GM19324 (cell line): ENCODE measurements around the gene KCNMA1.

ENCODE experiments used
- ATAC-seq: cut with Tn5 transposase; IDR thresholded peaks from one replicate; pipeline ENCODE4 v1.9.1; 2021; ENCODE audit warnings: mild to moderate bottlenecking, moderate library complexity; ENCODE audit not compliant: unreplicated experiment, low FRiP score

KCNMA1 gene

DNA sequence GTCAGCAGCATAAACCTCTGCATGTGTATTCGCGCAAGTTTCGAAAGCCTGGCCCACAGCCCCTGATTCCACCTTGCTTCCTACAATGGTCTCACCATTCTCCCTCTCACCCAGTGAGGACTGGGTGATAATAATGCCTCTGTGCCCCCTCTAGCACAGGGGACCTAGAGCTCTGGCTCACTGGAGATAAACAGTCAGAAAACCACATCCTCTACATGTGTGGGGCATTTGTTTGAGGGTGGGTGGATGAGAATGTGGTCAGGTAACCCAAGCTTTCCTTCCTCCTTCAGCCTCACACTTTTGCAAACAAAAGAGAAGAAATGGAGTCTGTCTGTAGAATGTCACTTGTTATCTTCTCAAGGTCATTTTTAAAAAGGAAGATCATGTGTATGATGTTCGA is 373.5 kb downstream of the KCNMA1 start:
- no peak for ATAC-seq

DNA sequence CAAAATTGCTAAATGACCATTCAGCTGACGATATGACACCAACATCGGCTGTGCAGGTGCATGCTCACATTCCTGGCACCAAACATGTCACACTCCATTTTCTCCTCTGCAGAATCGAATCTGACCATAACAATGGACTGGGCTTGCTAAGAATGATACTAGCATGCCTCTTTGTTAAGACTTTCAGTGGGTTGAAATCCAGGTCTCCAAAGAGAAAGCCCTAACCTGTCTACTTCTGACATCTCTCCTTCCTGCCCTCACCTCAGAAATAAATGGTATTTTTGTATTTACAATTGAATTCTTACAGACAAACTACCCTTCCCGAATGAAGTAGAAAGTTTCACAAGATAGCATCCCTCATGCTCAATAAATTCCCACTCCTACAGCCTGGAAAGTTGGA is 373.9 kb downstream of the KCNMA1 start:
- ATAC-seq = no peak

DNA sequence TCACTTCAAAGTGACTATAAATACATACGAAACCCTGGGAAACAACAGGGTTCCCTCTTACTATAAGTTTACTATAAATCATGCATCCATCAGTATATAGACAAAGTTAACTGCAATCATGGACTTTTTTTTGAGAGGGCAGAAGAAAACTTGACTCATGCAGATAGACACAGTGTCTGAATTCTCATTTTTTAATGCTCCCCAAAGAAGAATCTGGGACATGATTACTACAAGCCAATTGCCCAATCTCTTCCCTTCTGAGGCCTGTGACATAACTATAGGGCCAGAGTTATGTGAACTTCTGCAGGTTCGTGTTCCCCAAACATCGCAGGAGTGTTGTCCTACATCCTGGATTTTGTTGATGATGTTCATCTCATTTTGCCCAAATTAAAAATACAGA is 376.5 kb downstream of the KCNMA1 start:
- ATAC-seq = no peak

DNA sequence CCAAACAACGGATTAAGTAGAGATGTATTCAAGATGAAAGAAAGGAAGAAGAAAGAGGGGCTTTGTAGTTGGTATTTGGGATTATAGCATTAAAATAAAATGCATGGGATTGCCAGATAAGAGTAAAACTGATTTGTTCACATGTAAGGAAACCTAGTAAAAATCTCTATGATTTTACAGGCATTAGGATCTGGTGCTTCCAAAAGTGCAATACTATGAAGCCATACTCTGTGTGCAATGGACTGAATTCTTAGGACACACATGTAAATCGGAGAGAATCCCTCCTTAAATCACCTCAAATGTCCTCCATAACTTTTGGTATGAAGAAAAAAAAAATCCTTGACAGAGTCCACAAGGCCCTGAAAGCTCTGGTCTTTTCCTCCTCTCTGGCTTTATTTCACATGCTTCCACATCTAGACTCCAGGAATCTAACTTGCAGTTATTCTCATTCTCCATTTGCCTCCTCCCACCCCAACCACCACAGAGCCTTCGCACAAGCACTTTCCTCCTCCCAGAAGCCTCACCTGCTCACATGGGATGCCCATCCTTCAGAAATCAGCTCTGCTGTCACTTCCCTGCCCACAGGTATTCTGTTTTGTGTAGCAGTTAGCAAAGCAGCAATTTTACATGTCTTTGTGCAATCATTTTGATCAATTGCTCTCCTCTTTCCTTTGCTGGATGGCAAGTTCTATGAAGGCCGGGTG is 378.3 kb downstream of the KCNMA1 start:
- no peak for ATAC-seq

DNA sequence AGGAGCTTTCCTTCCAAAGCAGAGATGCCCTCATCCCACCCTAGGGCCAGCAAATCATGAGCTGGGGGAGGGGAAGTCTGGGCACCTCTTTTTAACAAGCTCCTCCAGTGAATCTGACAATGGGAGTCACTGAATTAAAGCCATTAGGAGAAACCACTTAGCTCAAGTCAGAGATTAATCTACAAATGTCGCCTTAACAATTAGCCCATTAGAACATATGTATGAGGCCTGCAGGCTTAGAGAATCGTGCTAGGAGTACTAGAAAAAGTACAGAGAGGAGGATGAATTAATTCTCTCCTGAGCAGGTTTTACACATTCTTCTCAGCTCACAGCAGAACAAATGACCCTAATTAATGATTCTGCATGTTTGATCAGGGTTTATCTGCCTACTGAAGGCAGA is 381.3 kb downstream of the KCNMA1 start:
- no peak for ATAC-seq

DNA sequence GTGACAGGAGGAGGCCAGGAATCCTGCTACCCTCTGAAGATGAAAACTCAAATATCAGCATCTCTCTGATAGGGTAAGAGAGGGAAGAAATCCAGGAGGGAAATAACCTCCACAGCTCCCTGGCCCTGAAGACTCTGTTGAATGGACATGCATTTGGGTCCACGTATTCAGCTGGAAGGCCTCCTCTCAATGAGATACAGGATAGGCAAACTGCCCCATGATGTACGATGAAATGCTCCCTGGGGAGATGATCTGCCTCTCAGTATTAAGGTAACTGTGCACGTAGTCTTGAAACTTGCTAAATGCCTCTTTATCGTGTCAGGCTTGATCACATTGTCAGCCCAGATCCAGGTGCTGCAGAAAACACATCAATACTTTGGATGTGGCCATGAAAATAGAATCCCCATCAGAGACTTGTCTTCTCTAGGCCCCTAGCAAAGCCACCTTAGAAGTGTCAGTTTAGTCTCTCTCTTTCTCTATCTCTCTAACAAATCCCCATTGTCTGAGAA is 384.0 kb downstream of the KCNMA1 start:
- ATAC-seq = no peak

DNA sequence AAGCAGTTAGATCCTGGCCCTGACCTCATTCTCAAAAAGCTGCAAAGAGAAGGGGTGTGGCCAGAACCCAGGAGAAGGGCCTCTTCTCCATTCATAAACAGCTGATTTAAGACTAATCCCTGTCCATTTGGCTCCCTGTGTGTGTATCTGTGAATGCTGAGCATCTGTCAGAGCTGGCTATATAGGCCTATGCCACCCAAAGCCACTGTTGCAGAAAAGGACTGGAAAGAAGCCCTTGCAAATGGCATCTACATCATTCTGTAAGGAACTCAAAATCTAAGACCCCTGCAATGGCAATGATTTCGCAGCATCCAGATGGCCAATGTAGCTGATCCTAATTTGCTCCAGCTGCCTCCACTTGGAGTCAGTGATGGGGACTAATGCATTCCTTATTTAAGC is 384.5 kb downstream of the KCNMA1 start:
- no peak for ATAC-seq

DNA sequence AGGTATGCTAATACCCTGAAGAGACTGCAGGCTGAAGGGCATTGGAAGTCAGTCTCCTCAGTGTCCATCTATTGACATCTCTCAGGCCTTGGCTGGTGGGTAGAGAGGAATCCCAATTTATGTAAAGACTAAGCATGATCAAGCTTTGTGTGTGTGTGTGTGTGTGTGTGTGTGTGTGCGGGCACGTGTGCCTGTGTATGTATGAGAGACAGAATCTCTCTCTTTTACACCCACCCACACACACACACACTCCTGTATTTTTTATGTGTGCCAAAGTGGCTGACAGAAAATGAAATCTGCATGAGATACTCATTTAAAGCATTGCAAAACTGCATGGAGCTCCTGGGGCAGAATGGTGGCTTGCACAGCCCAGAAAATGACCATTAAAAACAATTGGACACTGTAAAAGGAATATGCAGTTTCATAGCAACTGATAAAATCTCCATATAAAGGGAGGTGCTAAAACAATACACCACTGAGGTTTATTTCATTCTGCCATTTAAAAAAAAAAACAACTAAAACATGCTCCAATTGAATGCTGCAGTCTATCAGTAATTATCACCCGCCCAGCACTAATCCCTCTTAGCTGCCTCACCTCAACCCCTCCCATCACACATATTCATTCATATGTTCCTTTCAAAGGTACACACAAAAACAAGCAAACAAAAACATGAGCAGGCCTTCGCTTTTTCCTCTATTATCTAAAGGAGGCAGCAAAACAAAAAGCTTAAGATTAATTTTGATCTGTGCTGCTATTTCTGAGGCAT is 385.0 kb downstream of the KCNMA1 start:
- ATAC-seq = no peak

DNA sequence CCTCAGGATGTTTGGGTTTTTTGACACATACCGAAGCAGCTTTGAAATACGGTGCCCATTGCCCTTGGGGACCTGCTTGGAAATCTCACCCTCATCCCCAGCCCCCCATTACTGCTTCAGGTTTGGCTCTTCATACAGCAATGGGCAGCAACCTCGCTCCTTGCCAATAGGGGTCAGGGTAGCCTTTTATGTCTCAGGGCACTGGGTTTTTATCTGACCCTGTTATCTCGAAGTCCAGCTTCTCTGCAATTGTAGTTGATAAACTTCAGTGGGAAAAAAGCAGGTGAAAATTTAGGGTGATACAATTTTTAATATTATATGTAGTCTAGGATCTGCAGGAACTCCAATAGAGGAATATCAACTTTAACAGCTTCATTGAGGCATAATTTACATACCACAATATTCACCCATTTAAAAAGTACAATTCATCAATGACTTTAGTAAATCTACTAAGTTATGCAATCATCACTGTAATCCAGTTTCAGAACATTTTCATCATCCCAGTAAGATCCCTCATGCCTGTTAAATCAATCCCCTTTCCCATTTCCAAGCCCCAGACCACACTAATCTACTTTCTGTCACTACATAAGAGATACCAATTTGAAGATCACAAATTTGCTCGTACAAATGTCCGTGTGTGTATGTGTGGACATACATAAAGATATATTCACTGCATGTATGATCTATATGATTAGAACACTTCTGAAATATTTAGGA is 386.2 kb downstream of the KCNMA1 start:
- ATAC-seq = no peak

DNA sequence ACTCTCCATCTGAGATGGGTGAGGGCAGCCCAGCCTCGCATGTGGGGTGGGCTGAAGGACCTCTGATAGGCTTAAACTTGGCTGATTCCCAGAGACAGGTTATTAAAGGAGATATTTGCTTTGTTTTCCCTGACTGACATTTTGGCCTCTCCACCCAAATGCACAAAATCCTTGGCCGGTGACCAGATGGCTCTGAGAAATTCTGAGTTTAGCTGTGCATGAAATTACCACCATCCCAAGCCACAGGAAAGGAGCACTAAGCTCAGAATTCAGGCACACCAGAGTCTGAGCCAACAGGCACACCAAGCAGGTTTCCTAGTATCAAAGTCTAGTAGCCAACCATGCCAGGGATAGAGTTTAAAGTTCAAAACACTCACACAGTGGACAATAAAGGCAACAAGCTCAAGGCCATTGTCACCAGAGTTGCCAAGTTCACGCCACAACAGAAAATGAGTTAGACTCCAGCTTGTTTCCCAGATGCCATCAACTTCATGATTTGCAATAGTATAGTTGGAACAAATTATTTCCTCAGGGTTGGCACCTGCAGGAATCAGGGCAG is 387.6 kb downstream of the KCNMA1 start:
- ATAC-seq = no peak

DNA sequence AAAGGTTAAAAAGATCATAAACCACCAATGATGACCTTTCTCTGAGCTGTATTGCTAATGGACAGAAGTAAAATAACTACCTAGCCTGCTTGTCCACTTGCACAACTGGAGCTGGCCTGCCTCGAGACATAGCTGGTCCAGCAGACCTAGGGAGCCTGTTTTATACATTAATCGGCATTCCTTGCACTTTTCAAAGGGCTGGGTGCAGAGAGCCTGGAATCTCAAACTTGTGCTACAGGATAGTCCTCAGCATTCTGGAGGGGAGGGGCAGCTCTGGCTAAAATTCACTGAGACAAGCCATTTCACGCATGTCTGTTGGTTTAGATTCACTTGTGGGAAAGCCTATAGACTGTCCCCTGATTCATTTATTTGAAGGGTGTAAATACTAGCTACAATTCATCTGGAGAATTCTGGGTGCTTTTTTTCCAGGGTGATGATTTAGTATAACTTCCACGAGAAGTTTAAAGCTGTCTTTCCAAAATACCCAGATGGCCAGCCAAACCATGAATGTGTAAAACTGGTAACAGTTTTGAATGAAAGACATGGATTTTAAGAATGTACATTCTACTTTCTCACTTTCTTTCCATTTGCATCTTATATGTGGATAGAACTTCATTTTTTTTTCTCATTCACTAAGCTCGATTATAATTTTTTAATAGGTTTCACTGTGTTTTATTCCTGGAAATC is 389.4 kb downstream of the KCNMA1 start:
- ATAC-seq = no peak

DNA sequence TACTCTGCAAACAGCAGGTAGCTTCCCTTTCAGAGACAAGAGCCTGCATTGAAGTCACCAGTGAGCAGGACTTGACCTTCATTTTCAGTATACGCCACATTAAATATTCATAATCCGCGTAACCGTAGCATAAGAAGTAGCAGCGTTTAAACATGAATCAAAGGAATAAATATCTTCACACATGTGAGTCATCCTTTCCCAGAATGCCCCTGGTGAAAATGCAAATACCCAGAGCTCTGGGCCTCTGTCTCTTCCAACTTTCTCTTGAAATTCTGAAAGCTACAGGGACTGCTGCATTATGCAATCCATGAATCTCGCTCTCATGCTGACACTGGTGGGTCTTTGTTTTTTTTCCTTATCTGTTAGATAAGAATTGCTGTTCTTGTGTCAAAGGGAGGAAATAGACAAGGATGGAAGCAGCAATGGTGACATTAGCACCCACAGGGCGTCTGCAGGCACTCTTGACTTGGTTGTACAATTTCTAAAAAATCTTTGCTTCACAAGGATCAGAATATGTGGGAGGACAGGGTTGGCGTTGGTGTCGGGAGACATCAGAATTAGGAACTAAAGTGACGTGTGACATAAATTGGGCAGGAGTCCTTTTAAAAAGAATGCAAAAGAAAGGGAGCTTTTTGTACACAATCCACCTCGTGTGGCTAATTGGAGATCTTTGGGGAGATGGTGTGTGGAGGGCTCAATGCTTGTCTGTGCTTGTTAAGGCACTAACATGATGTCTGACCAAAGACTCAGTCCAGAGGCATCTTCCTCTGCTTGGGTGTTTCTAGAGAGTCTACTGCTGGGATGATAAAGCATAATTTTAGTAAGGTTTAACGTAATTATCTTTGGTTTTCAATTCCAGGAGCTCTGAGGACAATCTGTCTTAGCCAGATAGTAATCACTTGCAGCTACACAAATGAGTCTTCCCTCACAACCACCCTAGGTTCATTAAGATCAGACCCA is 390.3 kb downstream of the KCNMA1 start:
- no peak for ATAC-seq

DNA sequence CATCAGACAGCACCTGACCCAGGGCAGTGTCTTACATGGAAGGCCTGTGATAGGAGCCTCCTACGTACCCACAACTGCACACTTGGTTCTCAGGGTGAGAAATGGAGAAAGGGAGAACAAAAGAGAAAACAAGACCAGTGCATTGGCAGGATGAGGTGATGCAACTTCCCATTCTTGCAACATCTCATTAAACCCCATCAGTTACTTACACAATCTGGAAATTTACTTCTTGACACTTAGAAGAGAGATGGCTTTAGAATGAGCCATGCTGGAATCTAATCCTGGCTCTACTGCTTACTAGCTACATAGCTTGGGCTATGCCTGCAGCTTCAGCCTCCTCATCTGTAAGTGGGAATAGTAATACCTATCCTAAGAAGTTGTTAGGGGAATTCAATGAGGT is 391.7 kb downstream of the KCNMA1 start:
- no peak for ATAC-seq

DNA sequence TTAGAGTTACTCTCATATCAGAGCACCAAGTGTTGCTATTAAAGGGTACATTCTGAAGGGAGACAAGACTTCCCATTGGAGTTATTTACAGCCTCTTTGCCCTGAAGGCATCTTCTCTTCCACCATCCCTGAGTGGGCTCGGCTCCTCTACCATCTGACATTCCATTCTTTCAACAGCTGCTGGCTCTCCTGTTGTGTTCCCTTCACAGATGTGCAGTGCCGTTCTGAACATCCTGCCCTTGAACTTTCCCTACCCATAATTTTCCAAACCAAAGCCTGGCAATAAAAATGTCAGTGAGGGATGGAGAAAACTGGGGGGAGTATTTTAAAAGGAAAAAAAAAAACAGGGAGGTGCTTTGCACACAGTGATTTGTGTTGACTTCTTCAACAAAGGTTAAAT is 392.9 kb downstream of the KCNMA1 start:
- ATAC-seq = no peak

DNA sequence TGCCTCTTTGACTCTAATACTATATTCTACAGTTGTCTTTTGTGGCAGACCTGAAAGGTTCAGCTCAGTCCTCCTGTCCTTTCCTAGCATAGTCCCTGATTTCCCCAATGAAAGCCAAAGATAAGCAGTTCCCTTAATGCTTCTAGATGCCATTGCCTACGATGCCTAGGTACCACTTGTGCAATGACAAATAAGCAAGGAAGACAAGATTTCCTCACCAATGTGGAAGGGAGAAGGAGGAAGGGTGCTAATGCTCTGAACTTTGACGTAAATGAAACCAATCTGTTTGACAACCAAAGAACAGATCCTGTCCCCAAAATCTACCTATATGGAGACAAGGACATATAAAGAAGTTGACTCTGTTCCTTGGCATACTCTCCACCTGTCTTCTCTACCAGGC is 393.3 kb downstream of the KCNMA1 start:
- ATAC-seq = no peak

DNA sequence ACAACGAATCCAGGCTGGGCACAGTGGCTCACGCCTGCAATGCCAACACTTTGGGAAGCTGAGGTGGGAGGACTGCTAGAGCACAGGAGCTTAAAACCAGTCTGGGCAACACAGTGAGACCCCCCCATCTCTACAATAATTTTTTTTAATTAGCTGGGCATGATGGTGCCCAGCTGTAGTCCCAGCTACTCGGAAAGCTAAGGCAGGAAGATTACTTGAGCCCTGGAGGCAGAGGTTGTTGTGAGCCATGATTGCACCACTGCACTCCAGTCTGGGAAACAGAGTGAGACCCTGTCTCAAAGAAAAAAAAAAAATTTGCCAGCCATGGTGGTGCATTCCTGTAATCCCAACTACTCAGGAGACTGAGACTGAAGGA is 396.3 kb downstream of the KCNMA1 start:
- no peak for ATAC-seq

DNA sequence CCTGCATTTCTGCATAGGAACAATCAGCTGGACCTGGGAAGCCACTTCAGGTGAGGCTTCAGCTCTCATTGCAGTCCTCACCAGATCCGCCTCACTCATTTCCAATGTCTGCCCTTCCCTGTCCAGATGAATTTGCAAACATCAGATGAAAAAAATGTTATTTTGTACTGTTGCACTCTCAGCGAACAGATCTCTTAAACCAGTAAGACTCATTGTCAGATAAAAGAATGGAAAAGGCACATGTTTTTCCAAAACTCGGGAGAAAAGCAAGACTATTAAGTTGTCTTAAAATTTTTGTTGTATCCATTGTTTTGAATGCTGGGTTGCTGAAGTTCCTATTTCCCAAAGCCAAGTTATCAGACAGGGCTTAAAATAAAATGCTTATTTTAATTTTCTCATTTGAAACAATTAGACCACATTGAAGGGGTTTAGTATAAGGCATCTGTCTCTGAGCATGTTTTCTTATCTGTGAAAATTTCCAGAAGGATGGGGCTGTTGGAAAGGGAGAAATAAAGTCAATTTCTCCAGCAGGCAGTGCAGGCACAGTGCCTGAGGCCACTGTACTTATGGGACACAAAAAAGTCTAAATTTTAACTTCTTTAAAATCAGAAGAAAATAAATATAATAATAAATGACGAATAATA is 396.8 kb downstream of the KCNMA1 start:
- no peak for ATAC-seq

DNA sequence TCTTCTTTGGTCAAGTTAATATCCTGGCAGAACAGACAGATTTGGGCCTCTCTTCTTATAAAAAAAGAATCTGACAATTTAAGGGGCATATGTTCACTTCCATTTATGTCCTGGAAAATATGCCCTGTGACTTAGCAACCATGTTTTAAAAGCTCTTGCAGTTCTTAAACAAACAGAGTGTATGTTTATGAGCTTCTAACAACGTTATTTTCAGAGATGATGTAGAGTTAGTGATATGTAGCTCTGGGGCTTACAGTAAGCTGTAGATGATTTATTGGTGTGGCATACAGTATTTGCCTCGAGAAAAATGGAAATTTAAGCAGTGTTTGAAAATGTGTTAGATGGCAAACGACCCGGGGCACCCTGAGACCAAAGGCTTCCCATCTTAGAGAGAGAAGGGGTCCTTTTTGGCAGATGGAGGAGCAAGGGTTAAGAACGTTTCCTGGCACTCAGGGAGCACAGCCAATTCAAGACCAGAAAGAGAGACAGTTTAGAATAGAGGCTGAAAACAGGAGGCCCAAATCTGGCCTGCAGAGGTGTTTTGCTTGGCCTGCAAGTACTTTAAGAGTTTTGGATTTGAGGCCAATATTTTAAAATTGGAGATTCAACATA is 397.5 kb downstream of the KCNMA1 start:
- no peak for ATAC-seq

DNA sequence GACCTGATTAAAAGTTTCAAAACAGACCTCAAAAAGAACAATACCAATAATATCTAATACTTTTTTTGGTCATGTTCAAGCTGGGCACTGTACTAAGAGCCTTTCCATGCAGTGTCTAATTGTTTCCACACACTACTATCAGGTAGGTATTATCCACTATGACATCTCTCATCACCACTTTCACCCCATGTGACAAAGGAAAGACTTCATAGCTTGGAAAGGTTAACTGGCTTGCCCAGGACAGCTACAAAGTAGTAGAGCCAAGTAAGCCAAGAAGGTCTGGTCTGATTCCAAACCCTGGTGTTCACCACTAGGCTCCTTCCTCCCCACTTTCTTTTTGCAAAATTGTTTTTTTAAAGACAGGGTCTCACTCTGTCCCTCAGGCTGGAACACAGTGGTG is 400.5 kb downstream of the KCNMA1 start:
- ATAC-seq = no peak
